G401.6 (cell line): ENCODE results near the gene SLC51B.
"Not testable (repeated sequence)": the region's sequence is repeated elsewhere in the genome, so short reads cannot be mapped to it uniquely, and the experiment has no call there.

Source experiments
- FAIRE-seq: peaks from 2 replicates; lab custom pipeline; 2012; peaks lifted over from hg19 to GRCh38; lab: Jason Lieb, UNC

The SLC51B gene

DNA sequence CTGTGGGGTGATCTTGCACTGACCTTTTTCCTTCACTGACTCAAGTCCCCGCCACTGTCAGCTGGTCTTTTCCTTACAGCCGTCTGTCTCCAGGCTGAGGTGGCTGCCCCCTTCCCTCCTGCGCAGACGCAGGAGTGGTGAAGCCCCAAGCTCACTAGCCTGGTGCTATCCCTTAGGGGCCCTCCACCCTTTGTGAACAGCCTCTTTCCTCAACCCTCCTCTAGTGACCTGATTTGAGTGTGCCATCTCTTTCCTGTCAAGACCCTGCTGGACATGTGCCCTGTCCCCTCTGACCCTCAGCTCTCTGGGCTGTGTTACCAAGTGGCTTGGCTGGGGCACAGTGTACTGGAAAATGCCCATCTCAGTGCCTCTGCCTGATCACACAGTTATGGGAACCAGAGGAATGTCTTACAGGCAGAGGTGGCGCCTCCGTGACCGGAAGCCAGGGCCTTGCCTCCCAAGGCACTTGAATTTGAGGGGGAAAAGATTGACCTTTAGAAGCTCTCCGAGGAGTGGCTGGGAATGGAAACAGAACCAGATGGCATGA is 40.1 kb downstream of the SLC51B start:
- FAIRE-seq: no peak

DNA sequence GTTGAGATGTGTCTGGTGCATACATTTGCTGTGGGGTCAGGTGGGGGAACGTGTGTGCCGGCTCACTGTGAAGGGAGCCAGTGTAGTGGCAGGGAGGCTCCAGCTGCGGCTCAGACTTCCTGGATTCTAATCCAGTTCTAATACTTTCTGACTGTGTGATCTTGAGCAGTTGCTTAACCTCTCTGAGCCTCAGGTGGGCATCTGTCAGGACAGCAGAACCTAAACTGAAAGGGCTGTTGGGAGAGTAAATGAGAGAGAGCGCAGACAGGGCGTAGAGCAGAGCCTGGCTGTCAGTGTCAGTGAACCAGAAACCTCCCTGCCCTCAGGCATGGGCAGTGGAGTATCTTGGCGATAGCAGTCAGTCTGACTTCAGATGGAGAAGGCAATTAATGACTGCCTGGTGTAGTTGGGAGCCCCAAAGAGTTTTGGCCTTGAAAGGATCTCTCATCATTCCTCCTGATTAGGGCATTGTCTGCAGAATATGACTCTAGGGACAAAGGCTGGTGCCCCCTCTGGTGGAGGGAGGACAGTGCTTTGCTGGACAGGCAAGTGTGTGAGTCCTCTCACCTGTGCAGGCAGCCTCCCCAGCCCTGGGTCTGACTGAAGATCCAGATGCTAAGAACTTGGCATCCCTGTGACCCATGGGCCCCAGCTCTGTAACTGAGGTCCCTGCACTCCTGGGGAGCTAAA is 40.9 kb downstream of the SLC51B start:
- FAIRE-seq: no peak

DNA sequence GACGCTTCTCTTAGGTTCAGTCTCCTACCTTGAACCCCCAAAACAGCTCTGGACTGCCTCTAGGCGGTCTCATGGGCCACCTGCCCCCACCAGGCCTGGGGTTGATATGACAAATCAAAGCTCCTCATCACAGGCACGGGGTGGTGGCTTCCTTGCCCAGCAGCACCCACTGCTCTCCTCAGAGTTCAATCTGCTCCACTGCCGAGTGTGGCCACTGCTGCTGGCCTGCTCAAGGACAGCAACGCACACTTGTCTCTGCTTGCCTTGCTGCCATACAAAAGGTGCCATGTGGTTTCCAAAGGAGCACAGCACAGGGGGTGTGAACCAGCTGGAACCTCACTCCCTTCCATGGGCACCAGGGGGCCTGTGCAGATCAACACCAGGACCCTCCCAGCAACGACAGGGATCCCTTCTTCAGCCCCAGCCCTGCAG is 41.5 kb downstream of the SLC51B start:
- no peak for FAIRE-seq

DNA sequence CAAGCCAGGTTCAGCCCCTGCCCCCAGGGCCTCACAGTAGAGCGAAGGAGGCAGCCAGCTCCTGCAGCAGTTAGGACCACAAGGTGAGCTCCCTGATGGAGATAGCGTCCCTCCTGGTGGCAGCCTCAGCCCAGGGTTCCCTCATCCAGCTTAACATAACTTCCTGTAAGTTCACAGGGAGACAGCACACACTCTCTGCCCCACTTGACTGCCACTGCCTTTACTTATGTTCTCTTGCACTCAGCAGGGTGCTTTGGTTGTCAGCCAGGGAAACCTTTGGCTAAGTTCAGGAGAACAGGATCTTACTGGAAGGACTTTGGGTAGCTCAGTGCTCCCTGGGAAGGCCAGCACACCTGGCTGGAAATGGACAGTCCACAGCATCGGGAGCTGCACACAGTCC is 42.2 kb downstream of the SLC51B start:
- no peak for FAIRE-seq

DNA sequence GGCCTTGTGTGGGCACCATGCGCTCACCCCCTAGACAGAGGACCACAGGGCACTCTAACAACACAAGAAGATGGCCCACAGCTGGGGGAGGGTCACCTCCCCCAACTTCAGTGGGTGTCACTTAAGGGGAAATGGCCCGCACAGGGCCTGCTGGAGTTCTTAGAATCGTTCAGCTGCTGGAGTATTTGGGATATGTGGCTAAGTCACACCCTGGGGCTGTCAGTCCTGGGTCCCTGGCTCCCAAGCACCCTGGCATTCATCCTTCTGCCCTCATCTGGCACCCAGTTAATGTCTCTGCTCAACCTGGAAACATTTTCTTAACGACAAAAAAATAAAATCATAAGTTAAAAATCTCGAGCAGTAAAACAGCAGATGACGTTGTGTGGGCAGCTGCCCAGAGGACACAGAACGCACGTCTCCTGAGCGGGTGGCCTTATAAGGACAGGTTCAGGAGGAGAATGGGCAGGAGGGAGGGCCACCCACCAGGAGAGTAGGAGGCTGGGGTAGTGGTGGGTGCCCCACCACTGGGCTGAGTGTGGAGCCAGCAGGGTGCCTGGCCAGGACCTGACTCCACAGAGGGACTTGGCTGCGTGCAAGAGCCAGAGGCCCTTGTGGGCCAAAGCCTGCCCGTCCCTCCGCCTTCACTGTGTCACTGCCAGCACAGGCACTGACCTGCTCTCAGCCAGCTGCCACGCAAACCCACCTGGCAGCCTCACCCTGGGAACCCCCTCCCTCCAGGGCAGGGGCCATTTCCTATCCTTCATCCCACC is 42.9 kb downstream of the SLC51B start:
- no peak for FAIRE-seq

DNA sequence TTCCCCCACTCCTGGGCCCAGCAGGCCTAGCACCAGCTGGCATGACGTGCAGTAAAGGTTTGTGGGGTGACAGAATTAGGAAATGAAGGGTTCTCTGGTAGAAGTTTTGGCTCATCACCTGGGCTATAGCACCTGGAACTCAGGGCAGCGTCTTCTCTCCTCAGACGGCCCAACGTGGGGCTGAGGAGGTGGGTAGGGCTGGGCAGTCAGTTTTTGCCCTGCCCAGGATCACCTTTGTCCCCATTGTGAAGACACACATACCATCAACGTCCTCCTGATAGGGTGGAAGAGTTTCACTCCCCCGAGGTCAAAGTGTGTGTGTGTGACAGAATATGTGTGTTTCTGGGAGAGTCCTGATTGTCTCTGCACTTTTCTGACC is 43.4 kb downstream of the SLC51B start:
- FAIRE-seq: no peak

DNA sequence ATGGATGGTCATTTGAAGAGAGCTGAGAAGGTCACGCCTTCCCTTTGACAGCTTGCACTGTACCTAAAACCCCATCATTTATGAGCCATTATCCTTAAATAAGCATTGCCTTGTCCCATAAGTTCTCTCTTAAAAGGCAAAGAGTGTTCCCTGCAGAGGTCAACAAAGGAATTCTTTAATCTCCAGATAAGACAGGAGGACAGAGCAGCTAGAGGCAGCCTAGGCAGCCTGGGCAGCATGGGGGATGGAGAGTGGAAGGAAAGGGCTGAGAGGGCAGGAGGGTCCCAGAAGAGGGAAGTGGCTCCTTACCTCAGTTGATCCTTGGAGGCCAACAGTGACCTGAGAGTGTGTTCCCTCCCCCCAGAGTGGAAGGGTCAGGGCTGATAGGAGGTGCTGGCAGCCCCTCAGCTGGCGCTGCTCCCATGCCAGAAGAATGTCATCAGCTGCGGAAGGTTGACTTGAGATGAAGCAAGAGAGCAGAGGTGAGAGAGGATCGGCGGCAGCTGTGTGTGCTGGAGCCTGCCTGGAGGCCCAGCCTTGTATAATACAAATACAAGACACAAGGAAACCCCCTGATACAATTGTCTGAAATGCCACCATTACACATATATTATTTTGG is 44.1 kb downstream of the SLC51B start:
- no peak for FAIRE-seq

DNA sequence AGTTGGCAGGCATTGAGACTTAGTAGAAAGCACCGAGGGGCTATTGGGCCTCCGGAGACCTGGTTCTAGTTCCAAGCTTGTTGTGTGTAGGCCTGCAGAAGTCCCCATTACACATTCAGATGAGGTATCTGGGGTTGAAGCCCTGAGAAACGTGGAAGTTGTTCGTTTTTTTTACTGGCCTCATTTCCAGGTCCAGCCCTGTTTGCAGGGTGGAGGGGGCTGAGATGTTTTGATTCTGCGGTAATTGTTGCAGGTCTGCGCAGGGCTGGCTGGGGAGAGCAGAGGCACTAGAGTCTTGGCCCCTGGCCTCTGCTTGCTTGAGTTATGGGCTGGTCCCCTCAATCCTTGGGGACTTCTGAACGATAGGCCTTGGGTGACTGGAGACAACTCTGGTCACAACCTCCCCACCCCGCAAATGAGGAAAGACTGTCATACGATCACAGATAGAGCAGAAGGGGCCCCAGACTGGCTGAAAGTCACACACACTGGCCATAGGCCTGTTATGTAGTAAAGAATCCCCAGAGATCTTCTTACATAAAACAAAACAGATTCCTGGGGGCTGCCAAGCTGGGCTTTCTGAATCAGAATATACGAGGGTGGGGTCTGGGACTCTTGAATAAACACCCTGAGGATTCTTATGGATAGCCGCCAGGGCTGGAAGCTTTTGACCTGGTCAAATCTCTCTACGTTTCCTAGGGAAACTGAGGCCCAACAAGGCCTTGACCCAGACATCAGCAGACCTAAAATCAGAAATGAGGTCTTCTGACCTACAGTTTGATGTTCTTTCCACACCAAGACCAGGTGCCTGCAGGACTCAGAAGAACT is 47.0 kb downstream of the SLC51B start:
- FAIRE-seq: no peak

DNA sequence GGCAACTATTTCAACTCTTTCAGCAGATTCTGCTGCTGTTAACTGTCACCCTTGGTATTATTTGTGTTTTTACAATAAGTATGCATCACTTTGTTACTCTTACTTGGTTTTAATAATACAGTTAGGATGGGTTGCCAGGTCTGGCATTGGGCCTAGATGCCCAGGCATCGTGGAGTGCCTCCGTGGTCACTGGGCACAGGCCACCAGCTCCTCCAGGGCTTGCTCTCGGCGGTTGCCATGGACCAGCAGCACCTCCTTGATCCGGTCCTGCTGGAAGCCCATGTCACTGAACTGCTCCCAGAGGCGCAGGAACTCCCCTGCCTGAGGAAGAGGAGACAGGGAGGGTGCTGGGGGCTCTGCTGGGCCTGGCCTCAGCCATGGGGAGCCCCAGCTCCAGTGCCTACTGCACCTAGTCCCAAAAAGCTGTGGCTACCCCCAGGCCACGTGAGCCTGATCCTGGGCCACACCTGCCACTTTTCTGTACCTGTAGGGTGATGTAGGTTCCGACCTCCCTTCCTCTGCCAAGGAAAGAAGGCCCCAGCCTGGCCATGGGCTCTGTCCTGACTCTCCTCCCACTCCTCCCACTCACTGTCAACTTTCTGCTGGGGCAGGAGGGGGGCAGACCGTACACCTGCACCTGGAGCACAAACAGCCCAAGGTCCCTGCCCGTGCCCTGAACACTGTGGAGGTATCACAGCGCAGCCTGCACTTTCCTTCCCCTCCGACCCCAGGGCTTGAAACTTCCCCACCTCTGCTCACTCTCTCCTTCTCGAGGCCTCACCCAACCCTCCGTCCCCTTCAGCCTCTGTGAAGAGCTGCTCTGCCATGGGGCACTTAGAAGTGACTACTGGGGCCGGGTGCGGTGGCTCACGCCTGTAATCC is 48.0 kb downstream of the SLC51B start:
- FAIRE-seq: no peak

DNA sequence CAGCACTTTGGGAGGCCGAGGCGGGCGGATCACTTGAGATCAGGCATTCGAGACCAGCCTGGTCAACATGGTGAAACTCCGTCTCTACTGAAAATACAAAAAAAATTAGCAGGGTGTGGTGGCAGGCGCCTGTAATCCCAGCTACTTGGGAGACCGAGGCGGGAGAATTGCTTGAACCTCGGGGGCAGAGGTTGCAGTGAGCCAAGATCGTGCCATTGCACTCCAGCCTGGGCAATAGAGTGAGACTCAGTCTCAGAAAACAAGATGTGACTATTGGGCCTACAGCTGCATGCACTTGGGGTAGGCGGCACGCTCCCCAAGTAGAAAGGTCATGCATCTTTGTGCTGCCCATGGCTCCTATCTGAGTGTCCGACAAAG is 48.6 kb downstream of the SLC51B start:
- FAIRE-seq: not testable (repeated sequence)

DNA sequence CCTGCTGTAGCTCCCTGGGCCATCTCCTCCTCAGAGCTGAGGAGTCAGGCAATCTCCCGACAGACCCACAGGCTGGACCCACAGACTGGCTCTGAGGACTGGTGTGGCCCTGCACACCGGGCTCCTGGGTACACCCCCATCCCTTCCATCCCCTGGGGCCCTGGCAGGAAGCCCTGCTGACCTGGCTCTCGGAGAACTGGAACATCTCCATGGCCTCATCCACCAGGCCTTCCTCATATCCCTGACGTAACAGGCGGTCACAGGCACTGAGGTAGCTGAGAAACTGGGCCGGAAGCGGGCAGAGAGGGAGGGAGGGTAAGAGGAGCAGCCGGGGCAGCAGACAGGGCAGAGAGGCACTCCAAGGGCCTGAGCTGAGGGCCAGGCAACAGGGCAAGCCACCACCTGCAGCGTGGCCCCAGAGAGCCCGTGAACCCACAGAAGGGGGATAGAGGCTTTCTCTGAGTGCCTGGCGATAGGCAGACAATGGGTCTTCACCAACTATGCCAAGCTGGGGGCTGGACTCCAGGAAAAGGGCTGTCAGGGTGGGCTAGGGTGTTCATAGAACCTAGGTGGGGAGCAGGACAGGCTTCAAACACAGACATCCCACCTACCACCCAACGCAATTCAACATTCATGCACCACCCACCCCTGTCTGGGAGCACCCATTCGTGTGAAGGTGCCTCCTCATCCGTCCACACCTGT is 49.3 kb downstream of the SLC51B start:
- FAIRE-seq: no peak

DNA sequence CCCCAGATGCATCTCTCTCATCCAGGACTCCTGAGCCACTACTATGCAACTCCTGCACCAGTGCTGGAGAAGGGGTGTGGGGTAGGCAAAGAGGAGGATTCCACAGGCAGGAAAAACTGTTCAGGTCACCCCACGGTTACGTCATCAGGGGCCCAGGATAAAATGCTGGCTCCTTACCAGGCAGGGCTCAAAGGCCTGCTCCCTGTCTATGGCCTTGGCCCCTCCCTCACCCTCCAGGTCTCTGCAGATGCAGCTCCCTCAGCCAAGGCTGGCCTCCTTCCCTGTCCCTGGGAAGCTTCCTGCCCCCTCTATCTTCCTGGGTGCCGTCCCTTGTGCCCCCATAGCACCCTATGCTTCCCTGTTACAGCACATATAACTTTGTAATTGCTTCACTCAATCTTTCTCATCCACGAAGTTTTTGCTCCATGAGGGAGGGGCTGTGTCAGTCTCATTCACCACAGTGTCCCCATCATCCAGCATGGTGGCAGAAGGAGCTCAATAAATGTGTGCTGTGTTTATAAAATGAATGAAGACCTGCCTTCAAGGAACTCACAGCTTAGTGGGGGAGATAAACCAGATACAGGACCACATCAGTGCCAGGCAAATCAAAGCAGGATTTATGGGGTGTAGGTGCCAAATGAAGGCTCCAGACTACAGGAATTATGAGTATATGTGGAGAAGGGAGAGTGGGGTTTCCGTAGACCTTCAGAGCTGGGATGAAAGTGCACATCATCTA is 50.0 kb downstream of the SLC51B start:
- FAIRE-seq: no peak

DNA sequence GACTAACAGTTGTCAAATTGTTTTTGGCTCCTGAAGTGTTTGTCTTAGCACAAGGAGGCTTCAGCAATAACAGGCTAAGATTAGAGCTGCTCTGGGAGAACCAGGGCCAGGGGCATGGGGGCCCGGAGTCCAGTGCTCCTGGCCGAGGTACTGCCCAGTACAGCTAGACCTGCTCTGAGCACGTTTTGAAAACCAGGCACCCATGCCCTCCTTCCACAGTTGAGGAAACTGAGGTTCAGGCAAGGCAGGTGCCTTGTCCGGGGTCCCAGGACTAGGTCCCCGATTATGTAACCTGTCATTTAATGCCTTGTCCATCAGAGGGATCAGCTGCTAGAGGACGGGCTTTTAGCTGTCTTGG is 50.5 kb downstream of the SLC51B start:
- no peak for FAIRE-seq

DNA sequence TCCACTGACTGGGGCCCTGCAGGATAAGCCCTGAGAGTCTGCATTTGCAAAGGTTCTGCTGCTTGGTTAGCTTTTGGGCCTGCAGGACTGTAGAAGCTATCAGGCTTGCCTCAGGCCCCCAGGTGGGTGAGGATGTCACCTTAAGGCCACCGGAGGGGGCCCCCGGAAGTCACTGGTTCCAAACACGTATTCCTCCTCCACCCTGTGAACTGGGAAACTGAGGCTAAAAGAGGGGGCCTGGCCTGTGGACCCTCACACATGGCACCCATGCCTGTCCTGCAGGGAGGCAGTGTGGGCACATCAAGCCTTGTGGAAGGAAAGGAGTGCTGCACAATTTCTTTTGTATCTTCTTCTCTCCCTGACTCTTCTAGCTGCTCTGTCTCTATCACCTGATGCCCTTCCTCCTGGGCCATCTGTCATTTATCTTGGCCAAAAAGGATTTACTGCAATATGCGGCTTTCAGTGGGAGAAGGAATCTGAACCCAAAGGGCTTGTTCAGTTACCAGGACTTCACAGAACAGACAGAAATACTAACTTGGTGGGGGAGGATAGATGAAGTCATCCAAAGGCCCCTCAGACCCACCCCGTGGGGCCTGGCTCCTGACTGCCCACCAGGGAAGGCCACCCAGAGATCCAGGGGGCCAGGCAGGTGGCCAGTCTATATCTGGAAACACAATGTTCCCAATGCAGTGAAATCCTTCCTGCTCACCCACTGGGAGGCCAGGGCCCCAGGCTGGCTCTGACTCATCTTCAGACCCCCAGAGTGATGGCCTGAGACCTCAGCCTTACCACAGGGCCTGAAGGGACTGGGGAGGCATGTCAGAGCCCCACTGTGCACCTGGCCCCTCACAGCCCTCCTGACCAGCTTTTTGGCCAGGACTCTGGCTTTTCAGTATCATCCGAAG is 51.5 kb downstream of the SLC51B start:
- no peak for FAIRE-seq

DNA sequence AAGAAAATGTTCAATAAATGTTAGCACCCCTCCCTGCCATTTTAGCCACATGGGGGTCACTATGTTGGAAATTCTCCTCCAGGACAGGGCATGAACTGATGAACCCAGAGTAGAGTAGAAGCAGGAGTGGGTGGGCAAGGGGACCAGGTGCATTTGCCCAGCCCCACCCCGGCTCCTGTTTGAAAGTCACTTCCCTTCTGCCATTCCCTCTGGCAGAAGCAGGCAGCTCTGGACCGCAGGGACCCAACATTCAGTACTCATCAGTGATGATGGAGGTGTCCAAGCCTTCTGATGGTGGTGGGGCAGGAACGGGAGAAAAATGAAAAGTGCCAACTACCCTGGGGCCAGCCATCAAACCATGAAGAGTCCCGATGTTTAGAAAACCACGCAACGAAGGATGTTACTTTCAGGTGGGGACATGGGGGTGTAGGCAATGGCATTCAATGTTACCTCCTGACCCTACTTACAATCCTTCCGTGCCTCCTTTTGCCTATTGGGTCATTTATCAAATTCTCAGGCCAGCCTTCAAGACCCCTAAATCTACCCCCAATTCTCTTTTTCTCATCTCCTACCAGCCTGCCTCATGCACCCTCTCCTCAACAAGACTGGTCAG is 52.6 kb downstream of the SLC51B start:
- no peak for FAIRE-seq

DNA sequence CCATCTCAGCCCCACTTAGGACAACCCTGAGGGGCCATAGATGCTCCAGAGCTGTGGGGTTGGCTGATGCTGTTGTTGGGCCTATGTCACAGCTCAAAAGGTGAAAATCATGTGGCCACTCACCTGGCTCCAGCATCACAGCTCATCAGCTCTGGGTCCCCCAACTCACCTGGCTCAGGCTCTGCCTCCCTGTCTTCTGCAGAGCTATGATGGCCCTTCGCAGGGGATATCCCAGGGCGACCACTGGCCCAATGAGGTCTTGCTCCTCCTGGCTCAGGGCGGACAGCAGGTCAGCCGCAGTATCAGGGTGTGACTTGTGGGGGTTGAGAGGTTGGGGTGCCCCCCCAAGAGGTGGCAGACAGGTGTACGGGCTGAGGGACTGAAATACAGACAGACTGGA is 54.1 kb downstream of the SLC51B start:
- no peak for FAIRE-seq

DNA sequence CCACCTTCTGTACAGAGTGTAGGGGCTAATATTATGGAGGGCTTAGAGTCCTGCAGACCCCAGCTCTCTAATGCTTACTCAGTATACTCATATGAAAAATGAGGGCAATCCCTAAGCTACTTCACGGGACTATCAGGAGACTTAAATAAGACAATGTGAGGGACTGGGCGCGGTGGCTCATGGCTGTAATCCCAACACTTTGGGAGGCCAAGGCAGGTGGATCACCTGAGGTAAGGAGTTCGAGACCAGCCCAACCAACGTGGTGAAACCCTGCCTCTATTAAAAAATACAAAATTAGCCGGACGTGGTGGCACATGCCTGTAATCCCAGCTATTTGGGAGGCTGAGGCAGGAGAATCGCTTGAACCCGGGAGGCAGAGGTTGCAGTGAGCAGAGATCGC is 54.6 kb downstream of the SLC51B start:
- FAIRE-seq: not testable (repeated sequence)

DNA sequence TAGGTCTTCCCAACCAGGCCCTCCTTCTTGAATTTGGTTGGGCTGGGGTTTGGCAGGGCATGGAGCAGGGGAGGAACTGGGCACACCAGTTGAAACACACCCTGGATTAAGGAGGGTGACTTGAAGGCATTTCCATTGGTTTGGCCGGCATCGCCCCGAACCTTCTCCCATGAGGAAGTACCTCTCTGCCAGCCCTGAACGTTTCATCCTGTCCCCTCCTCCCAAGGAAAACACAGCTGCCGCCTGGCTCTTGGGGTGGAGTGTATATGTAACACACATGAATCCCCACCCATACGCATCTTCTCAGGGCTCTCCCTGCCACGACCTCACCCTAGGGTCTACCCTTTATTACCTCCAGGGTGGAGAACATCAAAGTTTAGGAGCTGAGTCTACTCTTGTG is 55.3 kb downstream of the SLC51B start:
- no peak for FAIRE-seq
